Mammary epithelial cell (primary cell): ENCODE data around the gene AHRR.

Source experiments
- CTCF ChIP-seq, 2 donors: IDR thresholded peaks in 1 of 2; conservative IDR thresholded peaks in 1 of 2; 2 replicates each; pipeline ENCODE4 v1.5.1; 2011 to 2012; ENCODE audit warnings: inconsistent platforms in 2 of 2, low read length in 2 of 2, mild to moderate bottlenecking in 2 of 2, control low read depth in 1 of 2, low read depth in 1 of 2; ENCODE audit not compliant: insufficient read depth in 1 of 2; ENCODE audit errors: extremely low read depth in 1 of 2
- EZH2 ChIP-seq: IDR thresholded peaks from 2 replicates; pipeline ENCODE4 v1.6.1; 2012; ENCODE audit warnings: low read length, inconsistent platforms, borderline replicate concordance

DNA sequence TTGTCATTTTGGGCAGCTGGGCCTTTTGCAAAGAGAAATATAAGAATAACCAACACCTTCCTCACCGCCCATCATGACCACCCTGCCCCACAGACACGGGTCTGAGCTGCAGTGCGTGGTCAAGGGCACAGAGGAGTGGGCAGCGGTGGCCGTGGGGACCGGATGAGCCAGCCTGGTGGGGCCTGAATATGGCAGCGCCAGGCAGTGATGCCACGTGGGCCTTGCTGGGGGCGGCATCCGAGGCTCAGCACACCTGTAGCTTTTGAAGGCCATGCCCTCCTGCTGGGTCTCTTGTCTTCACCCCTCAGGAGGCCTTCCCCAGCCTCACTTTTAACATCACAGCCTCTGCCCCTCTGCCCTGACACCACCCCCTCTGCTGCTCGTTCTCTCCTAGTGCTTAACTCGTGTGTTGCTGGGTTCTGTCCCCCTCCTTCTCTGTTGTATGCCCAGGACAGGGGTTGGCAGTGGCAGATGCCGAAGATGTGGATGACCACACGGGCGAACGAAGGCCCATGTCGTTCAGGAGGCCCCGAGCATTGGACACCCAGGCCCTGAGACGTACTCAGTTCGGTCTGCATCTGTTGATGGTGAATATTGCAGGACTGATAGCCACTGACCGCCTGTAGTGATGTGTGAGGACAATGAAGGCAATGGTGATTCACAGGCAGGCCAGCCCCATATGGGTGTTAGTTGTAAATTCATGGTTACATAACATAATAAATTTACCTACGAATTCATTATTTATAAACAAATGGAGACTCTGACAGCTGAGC is 46.0 kb downstream of the AHRR start:
- TF ChIP-seq EZH2: no peak
- TF ChIP-seq CTCF (conservative IDR thresholded peaks at IDR 0.05 in 1 of 2, IDR thresholded peaks at IDR 0.05 in 1 of 2; ENCODE audit: extremely low read depth in 1 of 2, insufficient read depth in 1 of 2, low read depth in 1 of 2, low read length in 2 of 2): no peak
